ENCODE measurements around the gene CWC22. TPM values are rescaled to one million over a fixed set of nuclear protein-coding genes. Genes with fewer than 3 reads are reported as not detected.
"Not testable (repeated sequence)": the region's sequence is repeated elsewhere in the genome, so short reads cannot be mapped to it uniquely, and the experiment has no call there.

The CWC22 gene
- total and polyA plus RNA-seq, 2 donors (not counting 1 experiment from before 2014, with no cell fraction given) = 6.3 to 28.7 TPM

DNA sequence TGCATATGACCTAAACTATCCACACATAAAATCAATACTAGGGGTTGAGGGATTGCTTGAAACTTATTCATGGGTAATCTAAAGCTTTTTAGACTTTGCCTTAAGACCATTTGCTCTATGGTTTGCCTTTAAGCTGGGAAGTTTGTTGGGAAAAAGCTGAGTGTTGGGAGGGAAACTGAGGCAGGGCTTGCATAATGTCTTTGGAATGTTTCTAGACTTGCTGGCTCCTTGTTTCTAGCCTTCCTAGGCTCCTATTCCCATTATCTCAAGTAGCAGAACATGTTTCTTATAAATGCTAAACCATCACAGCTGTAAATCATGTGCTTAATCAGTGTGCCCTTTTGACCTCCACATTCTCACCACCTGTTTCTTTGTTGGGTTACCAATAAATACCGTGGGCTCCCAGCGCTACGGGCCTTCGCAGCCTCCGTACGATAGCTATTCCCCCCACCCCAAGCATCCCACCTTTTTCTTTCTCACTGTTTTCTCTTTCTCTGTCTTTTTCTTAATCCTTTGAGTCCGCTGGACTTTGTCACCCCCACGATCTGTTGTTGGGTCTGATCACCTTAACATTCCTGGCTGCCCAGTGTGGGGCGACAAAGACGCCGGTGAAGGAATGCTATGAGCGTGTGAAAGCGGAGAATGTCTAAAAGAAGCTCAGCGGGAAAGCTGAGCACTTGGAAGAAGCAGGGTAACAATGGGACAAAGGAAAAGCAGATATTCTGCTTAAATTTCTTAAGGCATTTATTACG, 49.4 kb upstream of the CWC22 start:
- Histone ChIP-seq H2AFZ (ENCODE audit: insufficient read depth, low read depth, low read length, poor library complexity, severe bottlenecking) (no peak overlapping the region), H3K9ac (ENCODE audit: low read length) (no peak overlapping the region), H3K27ac (ENCODE audit: low read length in 2 of 2) (no peak overlapping the region), H3K36me3 (replicated peaks in 1 of 2; ENCODE audit: control extremely low read depth in 1 of 2, control insufficient read depth in 1 of 2, extremely low read depth in 1 of 2, insufficient read depth in 2 of 2, low read length in 1 of 2) (no peaks in the 10 kb centered on the region), H3K4me1 (ENCODE audit: control insufficient read depth in 2 of 2, insufficient read depth in 2 of 2, low read length in 2 of 2) (no peaks in the 10 kb centered on the region), H3K9me3 (ENCODE audit: control extremely low read depth in 1 of 3, control insufficient read depth in 2 of 3, insufficient read depth in 1 of 3, low read length in 2 of 3) (no peaks in the 10 kb centered on the region), H3K4me3 (ENCODE audit: control extremely low read depth in 1 of 5, extremely low read depth in 1 of 5, insufficient read depth in 1 of 5, low read depth in 2 of 5, low read length in 4 of 5) (no peak overlapping the region), H3K4me2 (replicated peaks; ENCODE audit: low read depth, low read length, poor library complexity, severe bottlenecking) (no peak overlapping the region), H3K79me2 (ENCODE audit: control insufficient read depth, insufficient read depth, low read length) (no peaks in the 10 kb centered on the region), H4K20me1 (ENCODE audit: control insufficient read depth, insufficient read depth, low read length, poor library complexity, severe bottlenecking) (no peaks in the 10 kb centered on the region), H3K27me3 (replicated peaks in 1 of 4; ENCODE audit: control extremely low read depth in 1 of 4, control insufficient read depth in 3 of 4, insufficient read depth in 4 of 4, low read length in 3 of 4) (peaks cover 0 to 2% (median 0%) of the 10 kb centered on the region in 4 experiments)
- H3K9me3 Mint-ChIP-seq (ENCODE audit: insufficient read depth) = no peaks in the 10 kb centered on the region
- ChIA-PET POLR2A (no interaction called here), CTCF (no interaction called here)
- intact Hi-C loops (cut with micrococcal nuclease) = no loop called here
- WGBS (ENCODE audit: insufficient coverage) = 93% methylated on average over 14 of the region's 15 CpGs
- no peaks in the 10 kb centered on the region for H3K4me1 Mint-ChIP-seq
- peaks cover 6% of the 10 kb centered on the region for H3K27me3 Mint-ChIP-seq
- no peak for TF ChIP-seq CTCF (IDR thresholded peaks at IDR 0.05)
- no peak for TF ChIP-seq EZH2 (IDR thresholded peaks at IDR 0.05; ENCODE audit: borderline replicate concordance, insufficient read depth, low read depth, low read length, poor library complexity, severe bottlenecking)
- no peak for ATAC-seq (ENCODE audit: low read depth)
- no peak overlapping the region for H3K4me3 Mint-ChIP-seq
- no peak for DNase-seq
- no peak overlapping the region for H3K27ac Mint-ChIP-seq

GRCh38 chr2:180054576-180054975, 47.5 kb upstream of the CWC22 start:
- H3K27me3 ChIP-seq (replicated peaks in 1 of 4; ENCODE audit: control extremely low read depth in 1 of 4, control insufficient read depth in 3 of 4, insufficient read depth in 4 of 4, low read length in 3 of 4); H3K4me1 Mint-ChIP-seq; ATAC-seq (ENCODE audit: low read depth); H3K79me2 ChIP-seq (ENCODE audit: control insufficient read depth, insufficient read depth, low read length); H3K9ac ChIP-seq (ENCODE audit: low read length); H3K27ac Mint-ChIP-seq; DNase-seq; H3K4me1 ChIP-seq (ENCODE audit: control insufficient read depth in 2 of 2, insufficient read depth in 2 of 2, low read length in 2 of 2); H3K27ac ChIP-seq (ENCODE audit: low read length in 2 of 2); H3K36me3 ChIP-seq (replicated peaks in 1 of 2; ENCODE audit: control extremely low read depth in 1 of 2, control insufficient read depth in 1 of 2, extremely low read depth in 1 of 2, insufficient read depth in 2 of 2, low read length in 1 of 2); H3K4me2 ChIP-seq (replicated peaks; ENCODE audit: low read depth, low read length, poor library complexity, severe bottlenecking); H4K20me1 ChIP-seq (ENCODE audit: control insufficient read depth, insufficient read depth, low read length, poor library complexity, severe bottlenecking); POLR2A ChIA-PET; H3K4me3 Mint-ChIP-seq; H3K9me3 ChIP-seq (ENCODE audit: control extremely low read depth in 1 of 3, control insufficient read depth in 2 of 3, insufficient read depth in 1 of 3, low read length in 2 of 3); H3K4me3 ChIP-seq (ENCODE audit: control extremely low read depth in 1 of 5, extremely low read depth in 1 of 5, insufficient read depth in 1 of 5, low read depth in 2 of 5, low read length in 4 of 5); intact Hi-C loops (cut with micrococcal nuclease); H2AFZ ChIP-seq (ENCODE audit: insufficient read depth, low read depth, low read length, poor library complexity, severe bottlenecking); CTCF ChIA-PET; H3K9me3 Mint-ChIP-seq (ENCODE audit: insufficient read depth): not testable (repeated sequence)
- WGBS (ENCODE audit: insufficient coverage) = 20% methylated on average over 1 of the region's 1 CpG
- H3K27me3 Mint-ChIP-seq = peaks cover 11% of the 10 kb centered on the region
